Karpas-422 (cell line): ENCODE data around the gene ZNF304. TPM values are rescaled to one million over a fixed set of nuclear protein-coding genes. Genes with fewer than 3 reads are reported as not detected.
"Not testable (repeated sequence)": the region's sequence is repeated elsewhere in the genome, so short reads cannot be mapped to it uniquely, and the experiment has no call there.

Source experiments
- DNase-seq: peaks from one replicate; pipeline ENCODE4 v3.0.0-alpha.2; 2015
- H2AFZ ChIP-seq: fragments of 200-600 bp; sonication (generic); 2 replicates; pipeline ENCODE4 v1.6.1; 2014; ENCODE audit warnings: antibody characterized with exemption, low read length, mixed read lengths
- H3K27ac ChIP-seq: fragments of 200-600 bp; sonication (generic); 2 replicates; pipeline ENCODE4 v1.5.1; 2014; ENCODE audit warnings: mild to moderate bottlenecking, low read length, moderate library complexity
- H3K27me3 ChIP-seq: fragments of 200-600 bp; sonication (generic); 2 replicates; pipeline ENCODE4 v1.6.1; 2014; ENCODE audit warnings: low read length, mixed read lengths
- H3K36me3 ChIP-seq: fragments of 200-600 bp; sonication (generic); 2 replicates; pipeline ENCODE4 v1.6.1; 2014; ENCODE audit warnings: low read length, mixed read lengths; ENCODE audit not compliant: insufficient read depth
- H3K4me1 ChIP-seq: fragments of 200-600 bp; sonication (generic); 2 replicates; pipeline ENCODE4 v1.6.1; 2014; ENCODE audit warnings: mild to moderate bottlenecking, low read length, mixed read lengths
- H3K4me2 ChIP-seq: fragments of 200-600 bp; sonication (generic); 2 replicates; pipeline ENCODE4 v1.6.1; 2014; ENCODE audit warnings: low read length, low read depth, mild to moderate bottlenecking; ENCODE audit not compliant: poor library complexity, severe bottlenecking
- H3K4me3 ChIP-seq: fragments of 200-600 bp; sonication (generic); 2 replicates; pipeline ENCODE4 v1.5.1; 2014; ENCODE audit warnings: mild to moderate bottlenecking, antibody characterized with exemption, low read length, mixed read lengths
- H3K79me2 ChIP-seq: fragments of 200-600 bp; sonication (generic); 2 replicates; pipeline ENCODE4 v1.6.1; 2014; ENCODE audit warnings: mild to moderate bottlenecking, low read length, mixed read lengths
- H3K9ac ChIP-seq: fragments of 200-600 bp; sonication (generic); 2 replicates; pipeline ENCODE4 v1.6.0; 2014; ENCODE audit warnings: low read length
- H3K9me2 ChIP-seq: fragments of 200-600 bp; sonication (generic), shearing (Covaris generic); replicated peaks from 2 replicates; pipeline ENCODE4 v1.6.0; 2014; ENCODE audit warnings: mild to moderate bottlenecking, low read length, moderate library complexity; ENCODE audit not compliant: insufficient read depth
- H3K9me3 ChIP-seq: fragments of 300-700, 200-600 bp; sonication (generic); 2 replicates; pipeline ENCODE4 v1.6.1; 2014; ENCODE audit warnings: low read length, mixed read lengths
- H4K20me1 ChIP-seq: fragments of 200-600 bp; sonication (generic); 2 replicates; pipeline ENCODE4 v1.6.1; 2014; ENCODE audit warnings: mild to moderate bottlenecking, antibody characterized with exemption, low read length, low read depth; ENCODE audit not compliant: insufficient read depth
- total RNA-seq: library from RNA; depleted of rRNA; stranded (reverse); fragments of >200 nt; shearing (Covaris generic); gene quantifications from 2 replicates; pipeline ENCODE4 v1.2.3, GENCODE V29; 2014; ENCODE audit warnings: low replicate concordance

ZNF304 gene
- total RNA-seq, 1 experiment from 2014 or later, result 10.0 TPM

DNA sequence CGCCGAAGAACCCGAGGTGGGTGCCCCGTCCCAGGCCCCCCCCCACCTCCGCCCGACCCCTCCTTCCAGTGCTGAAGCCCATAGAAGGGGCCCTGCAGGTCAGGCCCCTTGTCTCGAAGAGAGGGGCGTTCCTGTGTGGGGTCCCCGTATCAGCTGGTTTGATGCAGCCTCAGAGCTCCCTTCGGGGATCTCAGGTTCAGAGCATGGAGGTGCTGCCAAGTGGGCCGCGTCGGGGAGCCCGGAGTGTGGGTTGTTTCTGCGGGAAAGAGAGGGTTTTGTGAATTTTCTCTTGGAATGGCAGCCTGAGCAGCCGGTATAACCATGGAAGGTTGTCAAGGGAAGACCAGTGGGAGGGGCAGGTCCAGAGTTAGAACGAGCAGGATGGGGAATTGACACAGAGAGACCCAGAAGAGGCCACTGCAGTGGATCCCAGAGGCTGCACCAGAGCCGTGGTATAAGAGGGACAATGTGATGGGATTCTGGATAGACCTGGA is 12.7 kb downstream of the ZNF304 start:
- Histone ChIP-seq H3K9me2 (no peaks in the 10 kb centered on the region), H4K20me1 (no peaks in the 10 kb centered on the region), H3K36me3 (peaks cover 15% of the 10 kb centered on the region), H3K9me3 (no peaks in the 10 kb centered on the region; the same call in 1 of the 2 replicates), H3K4me3 (peak overlapping the region; percentile 76), H3K4me2 (peak overlapping the region; percentile 80), H2AFZ (no peak overlapping the region), H3K27me3 (no peaks in the 10 kb centered on the region), H3K4me1 (peaks cover 16% of the 10 kb centered on the region), H3K9ac (peak overlapping the region; percentile 76), H3K79me2 (peaks cover 27% of the 10 kb centered on the region), H3K27ac (no peak overlapping the region)
- DNase-seq, result peak; percentile 63

DNA sequence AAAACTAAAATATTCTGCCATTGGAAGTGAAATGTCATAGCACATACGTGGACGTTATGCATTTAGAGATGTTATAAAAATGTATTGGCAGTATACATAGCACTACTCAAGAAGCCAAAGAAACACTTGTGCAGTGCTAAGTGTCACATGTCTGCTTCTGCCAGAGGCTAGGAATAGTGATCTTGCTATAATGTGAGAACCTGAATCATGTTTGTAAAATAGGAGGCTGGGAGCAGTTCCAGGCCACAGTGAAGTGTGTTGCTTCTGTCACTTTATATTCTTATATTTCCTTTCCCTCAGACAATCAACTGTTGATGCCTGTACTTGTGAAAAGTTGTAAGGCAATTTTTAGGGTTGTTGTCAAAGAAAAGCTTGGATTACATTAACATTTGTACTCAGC is 15.7 kb downstream of the ZNF304 start:
- no peak overlapping the region for H3K9ac ChIP-seq
- no peak overlapping the region for H2AFZ ChIP-seq
- no peaks in the 10 kb centered on the region for H4K20me1 ChIP-seq
- peaks cover 16% of the 10 kb centered on the region for H3K4me1 ChIP-seq
- peaks cover 16% of the 10 kb centered on the region for H3K36me3 ChIP-seq
- H3K9me2 ChIP-seq, result no peaks in the 10 kb centered on the region
- H3K79me2 ChIP-seq, result peaks cover 27% of the 10 kb centered on the region
- no peaks in the 10 kb centered on the region for H3K27me3 ChIP-seq
- H3K4me2 ChIP-seq, result no peak overlapping the region
- no peak for DNase-seq
- no peaks in the 10 kb centered on the region; the same call in 1 of the 2 replicates for H3K9me3 ChIP-seq
- H3K4me3 ChIP-seq, result no peak overlapping the region
- no peak overlapping the region for H3K27ac ChIP-seq

DNA sequence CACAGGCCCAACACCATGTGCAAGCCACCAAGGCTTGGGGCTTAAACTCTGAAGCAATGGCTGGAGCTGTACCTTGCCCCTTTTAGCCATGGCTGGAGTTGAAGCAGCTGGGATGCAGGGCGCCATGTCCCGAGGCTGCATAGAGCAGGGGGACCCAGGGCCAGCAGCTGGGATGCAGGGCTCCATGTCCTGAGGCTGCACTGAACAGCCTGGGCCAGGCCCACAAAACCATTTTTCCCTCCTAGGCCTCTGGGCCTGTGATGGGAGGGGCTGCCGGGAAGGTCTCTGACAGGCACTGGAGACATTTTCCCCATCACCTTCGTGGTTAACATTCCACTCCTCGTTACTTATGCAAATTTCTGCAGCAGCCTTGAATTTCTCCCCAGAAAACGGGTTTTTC is 23.1 kb downstream of the ZNF304 start:
- H3K4me3 ChIP-seq, result no peak overlapping the region
- H3K36me3 ChIP-seq, result peaks cover 73% of the 10 kb centered on the region
- H2AFZ ChIP-seq, result no peak overlapping the region
- H4K20me1 ChIP-seq, result no peaks in the 10 kb centered on the region
- peaks cover 29% of the 10 kb centered on the region for H3K9me3 ChIP-seq
- no peak overlapping the region for H3K9ac ChIP-seq
- DNase-seq, result no peak
- H3K27me3 ChIP-seq, result no peaks in the 10 kb centered on the region
- no peak overlapping the region for H3K4me2 ChIP-seq
- no peak overlapping the region for H3K27ac ChIP-seq
- H3K79me2 ChIP-seq, result no peaks in the 10 kb centered on the region
- H3K4me1 ChIP-seq, result no peaks in the 10 kb centered on the region
- H3K9me2 ChIP-seq, result no peaks in the 10 kb centered on the region

DNA sequence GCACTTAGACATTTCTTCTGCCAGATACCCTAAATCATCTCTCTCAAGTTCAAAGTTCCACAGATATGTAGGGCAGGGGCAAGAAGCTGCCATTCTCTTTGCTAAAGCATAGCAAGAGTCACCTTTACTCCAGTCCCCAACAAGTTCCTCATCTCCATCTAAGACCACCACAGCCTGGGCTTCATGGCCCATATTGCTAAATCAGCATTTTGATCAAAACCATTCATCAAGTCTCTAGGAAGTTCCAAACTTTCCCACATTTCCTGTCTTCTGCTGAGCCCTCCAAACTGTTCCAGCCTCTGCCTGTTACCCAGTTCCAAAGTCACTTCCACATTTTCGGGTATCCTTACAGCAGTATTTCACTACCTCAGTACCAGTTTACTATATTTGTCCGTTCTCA is 23.6 kb downstream of the ZNF304 start:
- DNase-seq, H2AFZ ChIP-seq, H3K79me2 ChIP-seq, H4K20me1 ChIP-seq, H3K4me2 ChIP-seq, H3K27me3 ChIP-seq, H3K9ac ChIP-seq, H3K9me2 ChIP-seq, H3K4me3 ChIP-seq, H3K4me1 ChIP-seq, H3K27ac ChIP-seq: not testable (repeated sequence)
- Histone ChIP-seq H3K36me3 (peaks cover 73% of the 10 kb centered on the region), H3K9me3 (peaks cover 32% of the 10 kb centered on the region)

DNA sequence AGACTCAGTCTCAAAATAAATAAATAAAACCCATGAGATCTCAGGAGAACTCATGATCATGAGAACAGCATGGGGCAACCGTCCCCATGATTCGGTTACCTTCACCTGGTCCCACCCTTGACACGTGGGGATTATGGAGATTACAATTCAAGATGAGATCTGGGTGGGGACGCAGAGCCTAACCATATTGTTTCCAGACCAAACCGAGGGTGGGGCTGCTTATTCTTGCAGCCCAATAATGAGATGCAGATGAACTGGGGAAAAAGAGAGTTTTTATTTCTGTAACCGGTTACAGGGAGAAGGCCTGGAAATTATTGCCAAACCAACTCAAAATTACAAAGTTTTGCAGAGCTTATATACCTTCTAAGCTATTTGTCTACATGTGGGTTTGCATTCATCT is 25.1 kb downstream of the ZNF304 start:
- H3K27me3 ChIP-seq, result no peaks in the 10 kb centered on the region
- H3K79me2 ChIP-seq, result no peaks in the 10 kb centered on the region
- no peak overlapping the region for H2AFZ ChIP-seq
- no peak overlapping the region for H3K27ac ChIP-seq
- no peak for DNase-seq
- H3K36me3 ChIP-seq, result peaks cover 70% of the 10 kb centered on the region
- H3K9me2 ChIP-seq, result no peaks in the 10 kb centered on the region
- no peak overlapping the region for H3K4me2 ChIP-seq
- H3K9me3 ChIP-seq, result peaks cover 45% of the 10 kb centered on the region
- no peaks in the 10 kb centered on the region for H3K4me1 ChIP-seq
- no peaks in the 10 kb centered on the region for H4K20me1 ChIP-seq
- no peak overlapping the region for H3K9ac ChIP-seq
- H3K4me3 ChIP-seq, result no peak overlapping the region

DNA sequence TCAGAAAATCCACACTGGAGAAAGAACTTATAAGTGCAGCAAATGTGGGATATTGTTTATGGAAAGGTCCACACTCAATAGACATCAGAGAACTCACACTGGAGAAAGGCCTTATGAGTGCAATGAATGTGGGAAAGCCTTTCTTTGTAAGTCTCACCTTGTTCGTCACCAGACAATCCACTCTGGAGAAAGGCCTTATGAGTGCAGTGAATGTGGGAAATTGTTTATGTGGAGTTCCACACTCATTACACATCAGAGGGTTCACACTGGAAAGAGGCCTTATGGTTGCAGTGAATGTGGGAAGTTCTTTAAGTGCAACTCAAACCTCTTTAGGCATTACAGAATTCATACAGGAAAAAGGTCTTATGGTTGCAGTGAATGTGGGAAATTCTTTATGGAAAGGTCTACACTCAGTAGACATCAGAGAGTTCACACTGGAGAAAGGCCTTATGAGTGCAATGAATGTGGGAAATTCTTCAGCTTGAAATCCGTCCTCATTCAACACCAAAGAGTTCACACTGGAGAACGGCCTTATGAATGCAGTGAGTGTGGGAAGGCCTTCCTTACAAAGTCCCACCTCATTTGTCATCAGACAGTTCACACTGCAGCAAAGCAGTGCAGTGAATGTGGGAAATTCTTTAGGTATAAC is 26.6 kb downstream of the ZNF304 start:
- Histone ChIP-seq H3K9me2 (no peaks in the 10 kb centered on the region), H4K20me1 (no peaks in the 10 kb centered on the region), H3K4me2 (no peak overlapping the region), H3K27me3 (no peaks in the 10 kb centered on the region), H3K9ac (no peak overlapping the region), H3K79me2 (no peaks in the 10 kb centered on the region), H3K9me3 (peaks cover 45% of the 10 kb centered on the region), H3K4me1 (no peaks in the 10 kb centered on the region), H3K36me3 (peaks cover 55% of the 10 kb centered on the region), H2AFZ (no peak overlapping the region), H3K4me3 (no peak overlapping the region), H3K27ac (no peak overlapping the region)
- no peak for DNase-seq

DNA sequence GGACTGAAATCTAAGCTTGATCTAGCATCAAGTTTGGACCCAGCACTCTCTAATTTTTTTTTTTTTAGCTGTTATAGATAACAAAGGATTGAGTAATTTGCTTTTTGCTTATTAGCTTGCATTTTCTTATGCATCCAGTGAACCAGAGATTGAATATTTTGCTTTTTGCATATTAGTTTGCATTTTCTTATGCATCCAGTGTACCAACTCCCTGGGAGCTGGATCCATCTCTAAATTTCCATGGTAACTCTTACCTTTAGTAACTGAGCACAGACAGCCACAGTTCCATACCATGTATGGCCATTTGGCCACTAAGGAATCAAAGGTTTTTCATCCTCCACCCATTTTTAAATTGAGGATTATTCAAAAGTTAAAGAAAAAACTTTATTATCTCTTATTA is 29.9 kb downstream of the ZNF304 start:
- no peak overlapping the region for H3K4me3 ChIP-seq
- H3K4me2 ChIP-seq, result no peak overlapping the region
- H3K9me2 ChIP-seq, result no peaks in the 10 kb centered on the region
- no peaks in the 10 kb centered on the region for H3K4me1 ChIP-seq
- no peaks in the 10 kb centered on the region for H3K27me3 ChIP-seq
- H3K9ac ChIP-seq, result no peak overlapping the region
- no peak for DNase-seq
- H3K79me2 ChIP-seq, result no peaks in the 10 kb centered on the region
- no peaks in the 10 kb centered on the region for H4K20me1 ChIP-seq
- H3K36me3 ChIP-seq, result peaks cover 31% of the 10 kb centered on the region
- peaks cover 40% of the 10 kb centered on the region for H3K9me3 ChIP-seq
- H3K27ac ChIP-seq, result no peak overlapping the region
- H2AFZ ChIP-seq, result no peak overlapping the region

DNA sequence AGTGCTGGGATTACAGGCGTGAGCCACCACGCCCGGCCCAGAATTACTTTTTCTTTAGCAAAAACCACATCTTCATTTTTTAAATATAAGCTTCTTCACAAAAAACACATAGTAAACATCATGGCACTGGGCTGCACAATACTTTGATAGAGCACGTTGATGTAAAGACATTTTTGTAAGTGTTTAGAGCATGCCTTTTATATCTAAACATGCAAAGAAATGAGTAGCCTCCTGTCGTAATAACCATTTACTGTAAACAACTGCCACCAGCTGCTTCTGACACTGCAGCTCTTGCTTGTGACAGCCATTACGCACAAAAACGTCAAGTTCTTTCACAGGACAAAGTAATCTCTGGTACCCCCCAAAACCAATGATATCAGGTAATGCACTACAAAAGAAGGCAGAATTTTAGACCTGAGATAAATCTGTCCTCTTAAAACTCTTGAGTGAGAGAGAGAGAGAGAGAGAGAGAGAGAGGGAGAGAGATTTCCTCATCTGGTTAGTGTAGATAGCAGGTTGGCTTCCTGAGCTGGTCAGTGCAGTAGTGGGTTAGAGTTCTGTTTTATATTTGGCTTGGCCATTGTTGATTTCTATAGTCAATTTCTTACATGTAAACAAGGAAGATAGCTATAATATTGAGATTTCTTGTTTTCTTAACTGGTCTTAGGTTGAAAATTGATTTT is 31.9 kb downstream of the ZNF304 start:
- Histone ChIP-seq H3K36me3 (peaks cover 11% of the 10 kb centered on the region), H3K27ac (no peak overlapping the region), H3K4me2 (no peak overlapping the region), H3K9ac (no peak overlapping the region), H3K27me3 (no peaks in the 10 kb centered on the region), H2AFZ (no peak overlapping the region), H3K9me2 (no peaks in the 10 kb centered on the region), H3K4me1 (no peaks in the 10 kb centered on the region), H4K20me1 (no peaks in the 10 kb centered on the region), H3K79me2 (no peaks in the 10 kb centered on the region), H3K9me3 (peaks cover 28% of the 10 kb centered on the region), H3K4me3 (no peak overlapping the region)
- DNase-seq, result no peak
